Neural cell (in vitro differentiated cells): Measurements from ENCODE around the gene SAV1. TPM values are rescaled to one million over a fixed set of nuclear protein-coding genes. Genes with fewer than 3 reads are reported as not detected.

Experiments used
- H2AFZ ChIP-seq: fragments of 200-600, 300-800 bp; sonication (generic), shearing (Covaris generic); 2 replicates; pipeline ENCODE4 v1.6.0; 2014; ENCODE audit warnings: low read depth, mild to moderate bottlenecking, antibody characterized with exemption, low read length, moderate library complexity
- H3F3A ChIP-seq: fragments of 200-600 bp; shearing (Covaris generic); 2 replicates; pipeline ENCODE4 v1.6.1; 2016; ENCODE audit warnings: mild to moderate bottlenecking, moderate library complexity, mixed read lengths, antibody characterized with exemption, low read length; ENCODE audit not compliant: insufficient read depth, poor library complexity, severe bottlenecking
- H3K27ac ChIP-seq: fragments of 200-600, 300-800 bp; sonication (generic), shearing (Covaris generic); 2 replicates; pipeline ENCODE4 v1.5.1; 2014; ENCODE audit warnings: mild to moderate bottlenecking, low read length, moderate library complexity
- H3K27me3 ChIP-seq: fragments of 300-800, 200-600 bp; sonication (generic), shearing (Covaris generic); 2 replicates; pipeline ENCODE4 v1.6.0; 2014; ENCODE audit warnings: mild to moderate bottlenecking, low read depth, low read length, moderate library complexity; ENCODE audit not compliant: insufficient read depth
- H3K36me3 ChIP-seq: fragments of 300-800, 200-600 bp; sonication (generic), shearing (Covaris generic); 2 replicates; pipeline ENCODE4 v1.5.1; 2014; ENCODE audit warnings: mild to moderate bottlenecking, antibody characterized with exemption, low read length, moderate library complexity; ENCODE audit not compliant: insufficient read depth
- H3K4me2 ChIP-seq: fragments of 300-800, 200-600 bp; sonication (generic), shearing (Covaris generic); 2 replicates; pipeline ENCODE4 v1.6.0; 2014; ENCODE audit warnings: mild to moderate bottlenecking, low read length
- H3K4me3 ChIP-seq: fragments of 300-800, 200-600 bp; sonication (generic), shearing (Covaris generic); 2 replicates; pipeline ENCODE4 v1.5.1; 2014; ENCODE audit warnings: mild to moderate bottlenecking, low read length, moderate library complexity
- H3K79me2 ChIP-seq: fragments of 200-600 bp; shearing (Covaris generic); replicated peaks from 2 replicates; pipeline ENCODE4 v1.6.0; 2014; ENCODE audit warnings: mild to moderate bottlenecking, low read length, moderate library complexity; ENCODE audit not compliant: insufficient read depth
- H3K9ac ChIP-seq: fragments of 300-800, 200-600 bp; sonication (generic), shearing (Covaris generic); 2 replicates; pipeline ENCODE4 v1.6.1; 2016; ENCODE audit warnings: mild to moderate bottlenecking, low read length, mixed read lengths
- H3K9me2 ChIP-seq: fragments of 200-600 bp; shearing (Covaris generic); 2 replicates; pipeline ENCODE4 v1.6.1; 2016; ENCODE audit warnings: mild to moderate bottlenecking, low read length, mixed read lengths; ENCODE audit not compliant: insufficient read depth
- H3K9me3 ChIP-seq: fragments of 200-600, 300-800 bp; sonication (generic), shearing (Covaris generic); 2 replicates; pipeline ENCODE4 v1.6.1; 2016; ENCODE audit warnings: mild to moderate bottlenecking, mixed run types, low read length, moderate library complexity, mixed read lengths
- H4K20me1 ChIP-seq: fragments of 200-600 bp; shearing (Covaris generic); 2 replicates; pipeline ENCODE4 v1.6.1; 2016; ENCODE audit warnings: mild to moderate bottlenecking, mixed run types; ENCODE audit not compliant: insufficient read depth
- CTCF ChIP-seq: fragments of 450-650 bp; IDR thresholded peaks from 2 replicates; pipeline ENCODE4 v1.5.1; 2014; ENCODE audit warnings: antibody characterized with exemption, mild to moderate bottlenecking, moderate library complexity; ENCODE audit not compliant: poor library complexity, severe bottlenecking
- EP300 ChIP-seq: fragments of 450-650 bp; conservative IDR thresholded peaks from 2 replicates; pipeline ENCODE4 v1.6.1; 2014; ENCODE audit warnings: antibody characterized with exemption, mild to moderate bottlenecking, moderate library complexity; ENCODE audit not compliant: poor library complexity, severe bottlenecking
- EZH2 ChIP-seq: fragments of 200-600, 300-800 bp; shearing (Covaris generic), sonication (generic); IDR thresholded peaks from 2 replicates; pipeline ENCODE4 v1.6.1; 2014; ENCODE audit warnings: antibody characterized with exemption, low read length, borderline replicate concordance, mild to moderate bottlenecking; ENCODE audit not compliant: insufficient read depth, poor library complexity, severe bottlenecking
- MXI1 ChIP-seq: fragments of 450-650 bp; conservative IDR thresholded peaks from 2 replicates; pipeline ENCODE4 v1.6.1; 2014; ENCODE audit warnings: antibody characterized with exemption, mild to moderate bottlenecking; ENCODE audit not compliant: poor library complexity, severe bottlenecking
- POLR2AphosphoS5 ChIP-seq: IDR thresholded peaks from 2 replicates; pipeline ENCODE4 v1.6.1; 2012
- RAD21 ChIP-seq: fragments of 450-650 bp; conservative IDR thresholded peaks from 2 replicates; pipeline ENCODE4 v1.6.1; 2014; ENCODE audit warnings: antibody characterized with exemption, mild to moderate bottlenecking, moderate library complexity
- REST ChIP-seq: IDR thresholded peaks from 2 replicates; pipeline ENCODE4 v1.6.1; 2012; ENCODE audit warnings: borderline replicate concordance
- SMC3 ChIP-seq: fragments of 450-650 bp; conservative IDR thresholded peaks from 2 replicates; pipeline ENCODE4 v1.6.1; 2014; ENCODE audit warnings: antibody characterized with exemption, mild to moderate bottlenecking, moderate library complexity; ENCODE audit not compliant: poor library complexity
- TAF1 ChIP-seq: IDR thresholded peaks from 2 replicates; pipeline ENCODE4 v1.6.1; 2012; ENCODE audit warnings: low read depth
- polyA plus RNA-seq: library from polyadenylated mRNA; depleted of rRNA; stranded (reverse); fragments of >200 nt; gene quantifications from 2 replicates; pipeline ENCODE4 v1.2.3, GENCODE V29; 2014

SAV1 gene
- polyA plus RNA-seq, 1 donor from 2014 or later = 4.9 TPM

- Histone ChIP-seq H4K20me1 (no peaks in the 10 kb centered on the region), H2AFZ (no peak overlapping the region), H3K9me2 (no peaks in the 10 kb centered on the region), H3K36me3 (no peaks in the 10 kb centered on the region), H3K4me3 (no peak overlapping the region), H3K27me3 (no peaks in the 10 kb centered on the region), H3K4me2 (no peak overlapping the region), H3K27ac (no peak overlapping the region), H3K9me3 (no peaks in the 10 kb centered on the region), H3K79me2 (no peaks in the 10 kb centered on the region), H3F3A (no peaks in the 10 kb centered on the region), H3K9ac (no peak overlapping the region)
- TF ChIP-seq POLR2AphosphoS5 (no peak), SMC3 (no peak), MXI1 (no peak), EP300 (no peak), EZH2 (no peak), TAF1 (no peak), RAD21 (no peak), REST (no peak), CTCF (no peak)
These were observed 69.3 kb downstream of the SAV1 start for GRCh38 chr14:50598765-50599164.

GRCh38 chr14:50594577-50595316 is 73.4 kb downstream of the SAV1 start:
- H3K27ac ChIP-seq = no peak overlapping the region
- no peak overlapping the region for H2AFZ ChIP-seq

More at GRCh38 chr14:50594577-50595316, 73.4 kb downstream of the SAV1 start:
- TF ChIP-seq EP300 (no peak), RAD21 (no peak), POLR2AphosphoS5 (no peak), TAF1 (no peak), REST (no peak)
- Histone ChIP-seq H3K4me2 (no peak overlapping the region), H4K20me1 (no peaks in the 10 kb centered on the region), H3K79me2 (no peaks in the 10 kb centered on the region), H3K9me3 (no peaks in the 10 kb centered on the region), H3K27me3 (no peaks in the 10 kb centered on the region), H3K4me3 (no peak overlapping the region), H3K9ac (no peak overlapping the region), H3F3A (no peaks in the 10 kb centered on the region), H3K9me2 (no peaks in the 10 kb centered on the region), H3K36me3 (peaks cover 14% of the 10 kb centered on the region)
